Adrenal gland (tissue), 5 donors: ENCODE data around the gene CLEC16A.

Experiments
- CTCF ChIP-seq, 6 experiments: fragments of 450-650 bp in 4 of 6; fragments of 200-600 bp in 2 of 6; sonication (generic) in 1 of 6; IDR thresholded peaks; 1 replicate in 5 of 6; 2 replicates in 1 of 6; pipeline versions ENCODE4 v1.5.1 to v1.8.0; 2016 to 2021; ENCODE audit warnings: antibody characterized with exemption in 6 of 6, mild to moderate bottlenecking in 2 of 6, moderate library complexity in 1 of 6
- POLR2A ChIP-seq, 2 donors: fragments of 450-650 bp; IDR thresholded peaks; one replicate each; pipeline ENCODE4 v1.6.1; 2017; ENCODE audit warnings: antibody characterized with exemption in 2 of 2, mild to moderate bottlenecking in 2 of 2, moderate library complexity in 1 of 2
- donor health status: DM: no; HTN: no; CAD: no.

- TF ChIP-seq POLR2A (IDR thresholded peaks at IDR 0.05) = no peak
- peak in 2 of 6 experiments; percentile 26 to 33 for TF ChIP-seq CTCF (IDR thresholded peaks at IDR 0.05)
These were observed 43.9 kb downstream of the CLEC16A start for GRCh38 chr16:10988164-10988803.
